ENCODE data around the gene TMEM130.

TMEM130 gene

DNA sequence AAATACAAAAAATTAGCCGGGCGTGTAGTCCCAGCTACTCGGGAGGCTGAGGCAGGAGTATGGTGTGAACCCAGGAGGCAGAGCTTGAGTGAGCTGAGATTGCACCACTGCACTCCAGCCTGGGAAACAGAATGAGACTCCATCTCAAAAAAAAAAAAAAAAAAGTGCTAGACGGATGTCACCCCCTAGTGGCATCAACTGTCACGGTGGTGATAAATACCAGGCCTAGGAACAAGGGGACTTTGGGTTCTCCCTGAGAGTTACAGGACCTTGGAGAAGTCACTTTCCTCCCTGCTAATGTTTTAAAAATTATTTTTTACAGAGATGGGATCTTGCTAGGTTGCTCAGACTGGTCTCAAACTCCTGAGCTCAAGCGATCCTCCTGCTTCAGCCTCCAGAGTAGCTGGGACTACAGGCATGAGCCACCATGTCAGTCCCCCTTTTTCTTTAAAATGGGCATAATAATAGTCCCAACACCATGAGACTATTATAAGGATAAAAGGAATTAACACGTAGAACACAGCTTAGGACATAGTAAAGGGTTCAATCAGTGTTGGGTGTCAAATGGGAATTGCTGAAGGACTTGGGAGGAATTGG, 2.6 kb upstream of the TMEM130 start:
- peaks cover 20% of the 10 kb centered on the region for H3K27me3 ChIP-seq (replicated peaks; ENCODE audit: insufficient read depth, low read length)
- H3K9me3 ChIP-seq (replicated peaks; ENCODE audit: insufficient read depth, low read length), result no peaks in the 10 kb centered on the region
- TF ChIP-seq EZH2phosphoT487 (IDR thresholded peaks at IDR 0.05; ENCODE audit: low read length), result no peak
- no peak for TF ChIP-seq EZH2 (optimal IDR thresholded peaks at IDR 0.05; ENCODE audit: low read depth, low read length)
- TF ChIP-seq CTCF (IDR thresholded peaks at IDR 0.05; ENCODE audit: low read length), result peak; percentile 39
- H3K79me2 ChIP-seq (ENCODE audit: low read length), result no peaks in the 10 kb centered on the region
- no peak overlapping the region for H3K4me3 ChIP-seq (ENCODE audit: low read length)
- H3K36me3 ChIP-seq (replicated peaks; ENCODE audit: insufficient read depth, low read length), result no peaks in the 10 kb centered on the region
- H3K4me1 ChIP-seq (ENCODE audit: low read length), result no peaks in the 10 kb centered on the region
- DNase-seq, result peak; percentile 56
- H3K27ac ChIP-seq (ENCODE audit: low read length), result no peak overlapping the region
- H3K9ac ChIP-seq (ENCODE audit: low read length), result no peak overlapping the region
- no peak overlapping the region for H3K4me2 ChIP-seq (ENCODE audit: low read depth, low read length)
- H3K9me2 ChIP-seq (replicated peaks; ENCODE audit: insufficient read depth, low read length), result no peaks in the 10 kb centered on the region
- H4K20me1 ChIP-seq (ENCODE audit: insufficient read depth, low read length), result no peaks in the 10 kb centered on the region
- no peaks in the 10 kb centered on the region for H3F3A ChIP-seq (ENCODE audit: insufficient read depth, low read length)
- H2AFZ ChIP-seq (ENCODE audit: low read length), result no peak overlapping the region

DNA sequence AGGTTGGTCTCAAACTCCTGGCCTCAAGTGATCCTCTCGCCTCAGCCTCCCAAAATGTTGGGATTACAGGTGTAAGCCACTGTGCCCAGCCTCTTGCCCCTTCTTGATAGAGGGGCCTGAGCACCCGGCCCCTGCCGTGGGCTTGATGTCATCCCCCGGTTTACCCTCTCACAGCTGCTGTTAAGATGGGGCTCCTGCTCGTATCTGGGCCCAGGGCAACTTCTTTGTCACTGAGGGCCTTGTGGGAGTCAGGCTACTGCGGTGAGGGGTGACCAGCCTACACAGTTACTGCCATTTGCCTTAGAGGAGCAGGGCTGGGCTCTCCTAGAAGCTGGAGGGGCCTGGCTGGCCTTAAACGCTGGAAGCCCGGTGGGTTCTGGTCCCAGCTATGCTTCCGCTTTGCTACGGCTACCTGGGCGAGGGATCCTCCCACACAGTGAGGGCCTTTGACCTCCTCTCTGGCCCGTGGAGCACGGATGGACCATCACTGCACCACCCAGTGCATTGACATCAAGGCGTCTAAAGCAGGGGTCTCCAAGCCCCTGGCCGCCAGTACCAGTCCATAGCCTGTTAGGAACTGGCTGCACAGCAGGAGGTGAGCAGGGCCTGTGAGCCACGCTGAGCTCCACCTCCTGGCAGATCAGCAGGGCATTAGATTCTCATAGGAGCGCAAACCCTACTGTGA, 1.1 kb upstream of the TMEM130 start:
- H4K20me1 ChIP-seq (ENCODE audit: insufficient read depth, low read length), result no peaks in the 10 kb centered on the region
- no peak overlapping the region for H3K4me3 ChIP-seq (ENCODE audit: low read length)
- TF ChIP-seq EZH2phosphoT487 (IDR thresholded peaks at IDR 0.05; ENCODE audit: low read length) (no peak), CTCF (IDR thresholded peaks at IDR 0.05; ENCODE audit: low read length) (no peak), EZH2 (optimal IDR thresholded peaks at IDR 0.05; ENCODE audit: low read depth, low read length) (no peak)
- no peaks in the 10 kb centered on the region for H3K9me2 ChIP-seq (replicated peaks; ENCODE audit: insufficient read depth, low read length)
- no peaks in the 10 kb centered on the region for H3F3A ChIP-seq (ENCODE audit: insufficient read depth, low read length)
- no peak overlapping the region for H3K9ac ChIP-seq (ENCODE audit: low read length)
- no peaks in the 10 kb centered on the region for H3K9me3 ChIP-seq (replicated peaks; ENCODE audit: insufficient read depth, low read length)
- DNase-seq, result no peak
- no peaks in the 10 kb centered on the region for H3K4me1 ChIP-seq (ENCODE audit: low read length)
- peaks cover 20% of the 10 kb centered on the region for H3K27me3 ChIP-seq (replicated peaks; ENCODE audit: insufficient read depth, low read length)
- peak overlapping the region; percentile 77; the same call in 1 of the 2 replicates for H3K4me2 ChIP-seq (ENCODE audit: low read depth, low read length)
- no peaks in the 10 kb centered on the region for H3K79me2 ChIP-seq (ENCODE audit: low read length)
- no peaks in the 10 kb centered on the region for H3K36me3 ChIP-seq (replicated peaks; ENCODE audit: insufficient read depth, low read length)
- no peak overlapping the region for H3K27ac ChIP-seq (ENCODE audit: low read length)
- H2AFZ ChIP-seq (ENCODE audit: low read length), result no peak overlapping the region

GRCh38 chr7:98870121-98870651, 372 bp upstream of the TMEM130 start:
- H3F3A ChIP-seq (ENCODE audit: insufficient read depth, low read length), result no peaks in the 10 kb centered on the region
- H3K4me3 ChIP-seq (ENCODE audit: low read length), result peak overlapping the region; percentile 36; the same call in 1 of the 2 replicates
- no peak for TF ChIP-seq EZH2 (optimal IDR thresholded peaks at IDR 0.05; ENCODE audit: low read depth, low read length)
- no peak for TF ChIP-seq EZH2phosphoT487 (IDR thresholded peaks at IDR 0.05; ENCODE audit: low read length)
- TF ChIP-seq CTCF (IDR thresholded peaks at IDR 0.05; ENCODE audit: low read length), result no peak

More at GRCh38 chr7:98870121-98870651, 372 bp upstream of the TMEM130 start:
- no peaks in the 10 kb centered on the region for H4K20me1 ChIP-seq (ENCODE audit: insufficient read depth, low read length)
- no peaks in the 10 kb centered on the region for H3K79me2 ChIP-seq (ENCODE audit: low read length)
- H2AFZ ChIP-seq (ENCODE audit: low read length), result peak overlapping the region; percentile 30; the same call in 1 of the 2 replicates
- H3K9ac ChIP-seq (ENCODE audit: low read length), result no peak overlapping the region
- H3K9me2 ChIP-seq (replicated peaks; ENCODE audit: insufficient read depth, low read length), result no peaks in the 10 kb centered on the region
- H3K36me3 ChIP-seq (replicated peaks; ENCODE audit: insufficient read depth, low read length), result no peaks in the 10 kb centered on the region
- no peak overlapping the region for H3K27ac ChIP-seq (ENCODE audit: low read length)
- H3K27me3 ChIP-seq (replicated peaks; ENCODE audit: insufficient read depth, low read length), result peaks cover 20% of the 10 kb centered on the region
- H3K4me1 ChIP-seq (ENCODE audit: low read length), result no peaks in the 10 kb centered on the region
- no peaks in the 10 kb centered on the region for H3K9me3 ChIP-seq (replicated peaks; ENCODE audit: insufficient read depth, low read length)
- peak; percentile 51 for DNase-seq
- peak overlapping the region; percentile 77 for H3K4me2 ChIP-seq (ENCODE audit: low read depth, low read length)

Measured in MM.1S (cell line).